ENCODE results near the gene APMAP. TPM values are rescaled to one million over a fixed set of nuclear protein-coding genes. Genes with fewer than 3 reads are reported as not detected.

The APMAP gene
- total and polyA plus RNA-seq, 9 of the 15 experiments (the other 6 are each of a cell fraction or from before 2014, with no cell fraction given) = 6.7 to 18.2 (median 14.4) TPM

DNA sequence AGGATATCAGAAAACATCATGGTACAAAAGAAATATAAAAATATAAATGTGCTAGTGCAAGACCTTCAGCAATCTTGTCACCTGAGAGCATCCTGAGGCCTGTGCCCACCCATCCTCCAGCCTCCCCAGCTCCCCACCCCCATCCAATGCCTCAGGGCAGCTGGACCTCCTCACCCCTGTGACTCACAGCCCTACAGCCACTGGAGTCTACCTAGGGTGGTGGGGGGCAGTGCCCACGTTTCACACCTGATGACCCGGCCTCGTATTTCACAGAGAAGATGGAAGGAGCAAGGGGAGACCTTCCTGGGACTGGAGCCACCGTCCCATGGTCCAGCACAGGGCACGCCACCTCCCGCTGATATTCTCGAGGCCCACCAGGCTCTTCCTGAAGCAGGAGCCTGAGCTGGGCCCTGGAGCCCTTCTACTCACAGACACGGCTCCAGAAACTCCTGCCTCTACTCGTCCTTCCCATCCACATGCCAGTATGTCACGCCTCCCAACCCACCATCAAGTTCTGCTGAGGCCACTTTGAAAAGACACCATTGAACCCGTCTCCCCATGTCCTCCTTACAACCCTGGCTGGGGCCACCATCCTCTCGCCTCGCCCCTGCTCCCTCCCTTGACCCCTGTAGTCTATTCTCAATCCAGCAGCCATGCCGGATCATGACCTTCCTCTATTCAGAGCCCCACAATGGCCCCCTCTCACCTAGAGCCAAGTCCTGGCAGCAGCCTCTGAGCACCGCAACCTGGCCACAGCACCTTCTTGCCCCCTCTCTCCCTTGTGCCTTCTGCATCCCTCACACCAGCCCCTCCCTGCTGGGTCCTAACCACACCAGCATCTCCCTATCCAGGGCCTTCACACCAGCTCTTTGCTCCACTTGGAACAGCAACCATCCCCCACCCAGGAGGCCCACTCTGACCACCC lies 13.3 kb downstream of the APMAP start:
- no peak overlapping the region for H3K27ac ChIP-seq (ENCODE audit: extremely low read depth, low read depth, low read length)
- ChIA-PET CTCF (ENCODE audit: low intra/inter-chr PET ratio) (no interaction called here), POLR2A (interaction anchor here (0.7 kb wide), 1 partner anchor 197 kb away, joined by 5 read pairs; no protein-coding TSS in a partner anchor)
- no peak for FAIRE-seq
- no TSS peak for BruUV-seq (replicated peaks)
- in situ Hi-C loops (cut with MboI) = no loop called here
- no peak overlapping the region for H2AFZ ChIP-seq (ENCODE audit: low read depth, low read length)
- 88% methylated on average over 8 of the region's 15 CpGs for WGBS (ENCODE audit: insufficient coverage, low coverage, missing lambda C conversion rate)
- ATAC-seq = no peak
- H3K9me3 ChIP-seq (replicated peaks; ENCODE audit: control insufficient read depth, insufficient read depth, low read depth, low read length) = no peaks in the 10 kb centered on the region
- intact Hi-C loops (cut with micrococcal nuclease) = no loop called here
- DNase-seq (ENCODE audit: extremely low read depth in 1 of 4, low spot score in 3 of 4) = no peak
- H3K4me3 ChIP-seq = no peak overlapping the region
- peaks cover 3% of the 10 kb centered on the region; the same call in 1 of the 3 replicates for H3K79me2 ChIP-seq (ENCODE audit: control insufficient read depth, insufficient read depth, low read length)
- no peaks in the 10 kb centered on the region for H3K4me1 ChIP-seq (replicated peaks in 1 of 2; ENCODE audit: control insufficient read depth in 2 of 2, insufficient read depth in 2 of 2, low read length in 2 of 2)
- peaks cover 38% of the 10 kb centered on the region; the same call in 2 of the 3 replicates for H3K36me3 ChIP-seq (ENCODE audit: control insufficient read depth, insufficient read depth, low read length)
- no peak overlapping the region for H3K9ac ChIP-seq (ENCODE audit: insufficient read depth in 1 of 2, low read depth in 2 of 2, low read length in 2 of 2)
- no peak overlapping the region for H3K4me2 ChIP-seq (ENCODE audit: insufficient read depth, low read length)
- TF ChIP-seq FUS (optimal IDR thresholded peaks at IDR 0.05; ENCODE audit: low read depth, low read length) = no peak
- TF ChIP-seq STAG1 (CRISPR knock-in tag; IDR thresholded peaks at IDR 0.05; ENCODE audit: borderline replicate concordance) = no peak
- no peak for TF ChIP-seq TSHZ1 (CRISPR knock-in tag; IDR thresholded peaks at IDR 0.05)
- no peak for TF ChIP-seq ZFX (CRISPR knock-in tag; IDR thresholded peaks at IDR 0.05)
- no peak for TF ChIP-seq MTA3 (IDR thresholded peaks at IDR 0.05; ENCODE audit: borderline replicate concordance)
- no peak for TF ChIP-seq PHF21A (IDR thresholded peaks at IDR 0.05; ENCODE audit: borderline replicate concordance, low read depth)
- no peak for TF ChIP-seq SETDB1 (IDR thresholded peaks at IDR 0.05; ENCODE audit: low read length)
- TF ChIP-seq ZEB2 (IDR thresholded peaks at IDR 0.05) = no peak
- no peak for TF ChIP-seq ELF4 (CRISPR knock-in tag; IDR thresholded peaks at IDR 0.05)
- no peak for TF ChIP-seq KLF16 (IDR thresholded peaks at IDR 0.05)
- no peak for TF ChIP-seq MTA2 (IDR thresholded peaks at IDR 0.05; ENCODE audit: low read depth)
- TF ChIP-seq, protein P1, sequence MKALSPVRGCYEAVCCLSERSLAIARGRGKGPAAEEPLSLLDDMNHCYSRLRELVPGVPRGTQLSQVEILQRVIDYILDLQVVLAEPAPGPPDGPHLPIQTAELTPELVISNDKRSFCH (CRISPR knock-in tag; IDR thresholded peaks at IDR 0.05) = no peak
- TF ChIP-seq, protein P1 (tag; IDR thresholded peaks at IDR 0.05) = no peak
- no peak for TF ChIP-seq RAD51 (IDR thresholded peaks at IDR 0.05; ENCODE audit: borderline replicate concordance, low read depth)
- no peak for TF ChIP-seq FOXP1 (CRISPR knock-in tag; IDR thresholded peaks at IDR 0.05)
- no peak for TF ChIP-seq ETV1 (tag; conservative IDR thresholded peaks at IDR 0.05; ENCODE audit: low read depth)
- TF ChIP-seq, protein P2, sequence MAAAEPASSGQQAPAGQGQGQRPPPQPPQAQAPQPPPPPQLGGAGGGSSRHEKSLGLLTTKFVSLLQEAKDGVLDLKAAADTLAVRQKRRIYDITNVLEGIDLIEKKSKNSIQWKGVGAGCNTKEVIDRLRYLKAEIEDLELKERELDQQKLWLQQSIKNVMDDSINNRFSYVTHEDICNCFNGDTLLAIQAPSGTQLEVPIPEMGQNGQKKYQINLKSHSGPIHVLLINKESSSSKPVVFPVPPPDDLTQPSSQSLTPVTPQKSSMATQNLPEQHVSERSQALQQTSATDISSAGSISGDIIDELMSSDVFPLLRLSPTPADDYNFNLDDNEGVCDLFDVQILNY (CRISPR knock-in tag; IDR thresholded peaks at IDR 0.05) = no peak
- TF ChIP-seq MAFF (IDR thresholded peaks at IDR 0.05; ENCODE audit: low read length) = no peak
- no peaks in the 10 kb centered on the region for H3K9me1 ChIP-seq (ENCODE audit: control insufficient read depth, insufficient read depth, low read length)
- H3K27me3 ChIP-seq (ENCODE audit: control insufficient read depth in 2 of 2, insufficient read depth in 2 of 2, low read length in 2 of 2) = no peaks in the 10 kb centered on the region
- H4K20me1 ChIP-seq (replicated peaks; ENCODE audit: control insufficient read depth, insufficient read depth, low read length) = no peaks in the 10 kb centered on the region

Measured in K562 (cell line).